ENCODE data around the gene MEX3A.
A peak's percentile ranks its signal among the peaks of the same experiment; 100 is the strongest.
"Not testable (repeated sequence)": the region's sequence is repeated elsewhere in the genome, so short reads cannot be mapped to it uniquely, and the experiment has no call there.

MEX3A gene

GRCh38 chr1:156053768-156054499, 28.3 kb downstream of the MEX3A start, which contains the start of gene UBQLN4:
UBQLN4 (minus strand) TSS chr1:156053798; CDS start chr1:156053701, 97 bp downstream.
- peak; percentile 83 for DNase-seq

- peak; percentile 61 for DNase-seq
Measured at GRCh38 chr1:156052862-156053767, 29.1 kb downstream of the MEX3A start.

GRCh38 chr1:156051011-156051725, 31.1 kb downstream of the MEX3A start:
- DNase-seq: no peak

DNA sequence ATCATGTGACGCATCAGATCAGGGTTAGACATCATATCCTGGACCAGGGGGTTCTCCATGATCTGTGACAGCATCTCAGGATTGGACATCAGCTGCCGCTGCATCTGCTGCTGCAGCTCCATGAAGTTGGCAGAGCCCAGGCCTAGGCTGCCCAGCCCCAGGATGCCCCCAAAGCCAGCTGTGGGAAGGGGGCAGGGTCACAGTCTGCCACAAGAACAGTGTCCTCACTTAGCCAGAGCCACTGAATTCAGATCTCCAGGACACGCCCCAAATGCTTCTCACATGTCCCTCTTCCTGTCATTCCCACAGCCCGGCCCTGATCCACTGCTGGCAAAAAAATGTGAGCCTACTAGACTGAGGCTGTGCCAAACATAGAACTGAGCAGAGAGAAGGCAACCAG, 31.9 kb downstream of the MEX3A start:
- no peak for DNase-seq

DNA sequence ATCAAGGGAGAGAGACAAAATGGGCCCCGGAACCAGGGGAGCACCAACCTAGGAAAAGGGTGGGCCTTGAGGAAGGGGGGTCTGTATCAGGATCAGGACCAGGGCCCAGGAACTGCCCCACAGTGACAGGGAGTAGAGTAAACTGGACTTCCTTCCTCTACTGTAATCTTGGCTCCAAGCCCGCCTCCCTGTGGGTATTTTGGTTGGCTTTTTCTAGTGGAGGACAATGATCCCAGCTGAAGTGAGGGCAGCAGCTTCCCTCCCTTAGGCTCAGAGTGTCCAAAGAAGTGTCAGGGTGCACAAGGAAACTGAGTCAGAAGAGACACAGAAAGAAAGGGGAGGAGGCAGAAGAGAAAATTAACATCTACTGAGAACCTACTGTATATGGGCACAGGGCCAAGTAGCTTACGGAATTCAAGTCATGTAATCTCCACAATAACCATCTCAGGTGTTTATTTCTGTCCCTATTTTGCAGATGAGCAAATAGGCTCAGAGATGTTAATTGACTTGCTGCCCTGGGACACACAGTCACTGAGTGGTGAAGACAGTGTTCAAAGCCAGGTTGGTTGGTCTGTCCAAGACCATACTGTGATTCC, 33.5 kb downstream of the MEX3A start:
- DNase-seq: no peak

DNA sequence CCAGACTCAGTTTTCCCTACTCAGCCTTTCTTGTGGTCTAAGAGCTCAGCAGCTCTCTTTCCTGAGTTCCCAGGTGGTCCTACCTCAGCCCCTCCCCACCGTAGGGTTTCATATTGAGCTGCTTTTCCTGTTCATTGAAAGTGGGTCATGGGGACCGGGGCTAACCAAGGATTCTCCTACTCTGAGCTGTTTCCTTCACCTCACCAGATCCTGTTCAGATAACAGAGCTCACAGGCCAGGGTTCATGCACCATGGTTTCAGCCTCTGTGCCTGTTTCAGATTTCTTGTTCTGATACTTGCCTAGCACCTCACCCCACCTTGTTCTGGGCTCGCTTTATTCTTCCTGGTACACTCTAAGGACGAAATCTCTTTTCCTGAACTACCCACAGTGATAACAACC, 37.2 kb downstream of the MEX3A start:
- DNase-seq: no peak

DNA sequence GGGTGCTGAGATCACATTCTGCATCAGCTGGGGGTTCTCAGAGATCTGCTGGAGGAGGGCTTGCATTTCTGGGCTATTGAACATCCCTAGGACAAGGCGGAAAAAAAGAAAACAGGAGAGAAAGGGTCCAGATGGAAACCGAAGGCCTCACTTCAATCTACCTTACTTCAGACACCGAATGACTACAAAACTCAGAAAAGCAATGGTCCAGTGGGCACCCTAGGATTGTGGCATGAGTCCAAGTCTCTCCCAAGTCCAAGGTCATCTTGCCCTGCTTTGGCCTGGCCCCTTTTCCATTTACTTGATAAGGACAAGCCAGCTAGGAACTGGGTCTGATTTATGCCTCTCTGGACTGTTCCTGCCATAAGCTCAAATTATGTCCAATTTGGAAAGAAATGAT, 39.4 kb downstream of the MEX3A start:
- no peak for DNase-seq

GRCh38 chr1:156034991-156035390, 47.3 kb downstream of the MEX3A start:
- DNase-seq: not testable (repeated sequence)

DNA sequence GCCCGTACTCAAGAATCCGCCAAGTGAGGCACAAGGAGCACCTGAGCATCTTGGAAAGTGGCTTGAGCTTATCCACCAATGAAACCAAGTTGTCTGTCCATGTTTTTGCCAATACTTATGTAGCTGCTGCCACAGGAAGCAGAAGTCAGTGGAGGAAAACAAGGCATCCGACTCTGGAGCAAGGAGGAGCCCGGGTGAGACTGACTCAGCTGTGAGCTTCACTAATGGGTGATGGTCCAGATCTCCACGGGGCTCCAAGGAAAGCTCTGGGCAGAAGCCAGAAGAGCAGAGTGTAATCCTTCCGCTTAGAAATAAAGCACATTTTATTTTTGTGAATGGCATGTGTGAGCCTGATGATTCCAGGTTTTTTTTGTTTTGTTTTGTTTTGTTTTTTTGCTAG, 49.3 kb downstream of the MEX3A start:
- DNase-seq: no peak

GRCh38 chr1:156026588-156026987, 55.7 kb downstream of the MEX3A start:
- no peak for DNase-seq

DNA sequence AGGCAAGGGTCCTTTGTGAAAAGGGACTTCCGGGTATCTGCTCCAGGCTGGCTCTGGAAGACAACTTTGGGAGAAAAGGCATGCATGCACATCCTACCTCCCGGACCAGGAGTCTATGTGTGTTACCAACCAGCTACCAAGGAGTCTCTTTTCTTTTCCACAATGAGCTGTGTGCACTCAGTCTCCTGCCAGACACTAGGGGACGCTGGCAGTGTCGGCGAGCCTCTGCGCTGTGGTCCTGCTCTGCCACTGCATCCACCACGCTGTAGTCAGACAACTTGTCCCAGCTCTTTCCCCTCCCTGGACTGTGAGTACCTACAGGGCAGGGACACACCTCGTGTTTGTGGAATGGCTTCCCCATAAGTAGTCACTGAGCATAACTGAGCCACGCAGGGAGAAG, 56.4 kb downstream of the MEX3A start:
- DNase-seq: no peak

DNA sequence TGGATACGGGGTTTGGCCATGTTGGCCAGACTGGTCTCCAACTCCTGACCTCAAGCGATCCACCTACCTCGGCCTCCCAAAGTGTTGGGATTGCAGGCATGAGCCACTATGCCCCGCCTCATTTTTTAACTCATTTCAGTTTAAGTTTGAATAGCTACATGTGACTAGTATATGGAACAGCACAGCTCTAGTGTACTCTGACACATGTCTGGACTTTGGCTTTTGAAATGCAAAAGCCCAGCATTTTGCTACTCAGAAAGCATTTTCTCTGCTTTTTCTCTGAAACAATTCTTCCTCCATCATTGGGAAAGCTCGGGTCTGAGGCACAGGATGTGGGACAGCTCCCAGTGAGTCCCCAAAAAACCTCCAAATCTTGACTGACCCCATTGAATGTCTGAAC, 57.5 kb downstream of the MEX3A start:
- DNase-seq: no peak
